ENCODE results near the gene CA12. TPM values are rescaled to one million over a fixed set of nuclear protein-coding genes. Genes with fewer than 3 reads are reported as not detected.
A peak's percentile ranks its signal among the peaks of the same experiment; 100 is the strongest.

CA12 gene
- total RNA-seq, 2 donors from 2014 or later = 1.3 to 5.5 TPM

- no peak overlapping the region for H3K27ac ChIP-seq
- no peaks in the 10 kb centered on the region for H3K36me3 ChIP-seq
- peaks cover 0 to 19% of the 10 kb centered on the region in 2 donors for H3K4me1 ChIP-seq
- TF ChIP-seq CTCF (IDR thresholded peaks at IDR 0.05) = no peak
- no peaks in the 10 kb centered on the region for H3K9me3 ChIP-seq
- no peaks in the 10 kb centered on the region for H3K27me3 ChIP-seq
- no peak for DNase-seq (ENCODE audit: low spot score)
- no peak overlapping the region for H3K4me3 ChIP-seq
Measured at GRCh38 chr15:63364399-63365272, 17.0 kb downstream of the CA12 start.

- Histone ChIP-seq H3K27ac (no peak overlapping the region), H3K36me3 (no peaks in the 10 kb centered on the region), H3K4me1 (peaks cover 0 to 19% of the 10 kb centered on the region in 2 donors), H3K27me3 (no peaks in the 10 kb centered on the region), H3K4me3 (no peak overlapping the region), H3K9me3 (no peaks in the 10 kb centered on the region)
- TF ChIP-seq CTCF (IDR thresholded peaks at IDR 0.05) = no peak
- DNase-seq (ENCODE audit: low spot score) = no peak
Measured at GRCh38 chr15:63363292-63363691, 18.4 kb downstream of the CA12 start.

GRCh38 chr15:63362885-63363284 lies 18.8 kb downstream of the CA12 start:
- Histone ChIP-seq H3K4me3 (no peak overlapping the region), H3K27me3 (no peaks in the 10 kb centered on the region), H3K27ac (no peak overlapping the region), H3K36me3 (no peaks in the 10 kb centered on the region), H3K9me3 (no peaks in the 10 kb centered on the region), H3K4me1 (peaks cover 0 to 19% of the 10 kb centered on the region in 2 donors)
- DNase-seq (ENCODE audit: low spot score) = no peak
- TF ChIP-seq CTCF (IDR thresholded peaks at IDR 0.05) = no peak

- Histone ChIP-seq H3K27me3 (no peaks in the 10 kb centered on the region), H3K4me1 (peaks cover 0 to 19% of the 10 kb centered on the region in 2 donors), H3K9me3 (no peaks in the 10 kb centered on the region), H3K4me3 (no peak overlapping the region), H3K27ac (peak overlapping the region in 1 of 2 donors; percentile 2), H3K36me3 (no peaks in the 10 kb centered on the region)
- DNase-seq (ENCODE audit: low spot score) = no peak
- TF ChIP-seq CTCF (IDR thresholded peaks at IDR 0.05) = no peak
Measured at GRCh38 chr15:63362196-63362595, 19.4 kb downstream of the CA12 start.

- Histone ChIP-seq H3K27ac (no peak overlapping the region), H3K4me3 (no peak overlapping the region), H3K36me3 (no peaks in the 10 kb centered on the region), H3K4me1 (peaks cover 0 to 19% of the 10 kb centered on the region in 2 donors), H3K9me3 (no peaks in the 10 kb centered on the region), H3K27me3 (no peaks in the 10 kb centered on the region)
- DNase-seq (ENCODE audit: low spot score) = no peak
- TF ChIP-seq CTCF (IDR thresholded peaks at IDR 0.05) = no peak
Measured at GRCh38 chr15:63360170-63360569, 21.5 kb downstream of the CA12 start.

Measured in right atrium auricular region (tissue), 2 donors.